HT1080 (cell line): ENCODE measurements around the gene CCDC158. TPM values are rescaled to one million over a fixed set of nuclear protein-coding genes. Genes with fewer than 3 reads are reported as not detected.
"Not testable (repeated sequence)": the region's sequence is repeated elsewhere in the genome, so short reads cannot be mapped to it uniquely, and the experiment has no call there.

Source experiments
- DNase-seq: peaks from one replicate; pipeline ENCODE4 v3.0.0-alpha.2; 2015; ENCODE audit warnings: low read depth
- total RNA-seq: library from RNA; depleted of rRNA; stranded (reverse); fragments of >200 nt; shearing (Covaris generic); gene quantifications from 2 replicates; pipeline ENCODE4 v1.2.3, GENCODE V29; 2014

Gene CCDC158
- total RNA-seq, 1 experiment from 2014 or later, result not detected

- DNase-seq, result no peak
Measured at GRCh38 chr4:76282941-76283689, 137.8 kb downstream of the CCDC158 start.

DNA sequence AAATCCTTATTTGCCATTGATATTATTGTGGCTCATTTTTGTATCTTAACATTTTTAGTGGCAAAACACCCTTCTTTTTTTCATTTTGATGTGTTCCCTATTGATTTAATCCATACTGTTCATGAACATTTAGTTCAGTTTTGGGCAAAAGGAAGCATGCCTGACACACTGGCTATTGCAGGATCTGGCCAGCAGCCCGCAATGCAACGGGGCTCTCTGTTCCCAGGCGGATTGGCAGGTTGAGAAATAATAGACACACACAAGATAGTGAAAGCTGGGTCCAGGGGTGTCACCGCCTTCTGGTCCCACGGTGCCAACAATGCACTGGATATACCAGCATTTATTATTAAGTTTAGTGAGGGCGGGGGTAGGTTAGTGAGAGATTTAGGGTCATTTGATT, 139.3 kb downstream of the CCDC158 start:
- DNase-seq, result not testable (repeated sequence)

DNA sequence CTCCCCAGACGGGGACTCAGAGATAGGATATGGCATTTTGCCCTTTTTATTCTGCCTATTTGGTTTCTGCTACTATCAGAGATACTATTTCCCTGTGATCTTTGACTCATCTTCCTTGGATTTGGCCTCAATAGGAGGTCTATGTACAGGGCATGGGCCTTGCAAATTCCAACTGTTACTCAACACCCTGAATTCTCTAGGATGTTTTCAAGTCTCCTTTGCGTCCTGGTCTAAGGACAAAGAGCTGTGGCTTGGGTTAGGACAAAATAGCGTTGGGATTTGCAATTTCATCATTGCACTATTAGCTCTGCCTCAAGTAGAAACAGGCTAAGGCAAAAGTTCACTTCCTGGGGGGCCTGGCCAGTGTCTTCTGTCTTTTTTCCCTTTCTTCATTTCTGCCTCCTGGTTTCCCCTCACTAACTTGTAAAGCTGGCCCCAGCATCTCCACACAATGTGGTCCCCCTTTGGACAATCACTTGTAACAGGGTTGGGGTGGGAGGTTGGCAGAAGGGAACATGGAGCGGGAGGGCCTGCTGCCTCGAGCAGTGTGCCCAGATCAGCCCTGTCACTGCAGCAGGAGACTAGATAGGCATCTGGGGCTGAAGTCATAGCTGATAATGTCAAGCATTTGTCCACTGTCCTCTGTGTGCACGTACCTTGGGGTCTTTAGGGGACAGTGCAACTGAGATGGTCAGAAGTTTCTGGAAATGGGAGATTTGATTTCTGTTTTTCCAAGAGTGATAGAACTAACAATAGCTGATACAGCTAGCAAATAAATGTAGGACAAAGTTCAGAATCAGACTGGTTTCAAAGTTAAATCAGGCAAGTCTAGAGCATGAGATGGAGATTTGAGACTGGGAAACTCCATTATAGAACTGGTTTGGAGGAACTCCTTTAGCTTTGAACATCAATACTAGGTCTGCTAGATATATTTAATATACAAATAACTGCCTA, 140.2 kb downstream of the CCDC158 start:
- no peak for DNase-seq

GRCh38 chr4:76279462-76279861, 141.5 kb downstream of the CCDC158 start:
- DNase-seq, result no peak

- DNase-seq, result no peak
Measured at GRCh38 chr4:76278583-76278982, 142.4 kb downstream of the CCDC158 start.

GRCh38 chr4:76277667-76278066, 143.3 kb downstream of the CCDC158 start:
- no peak for DNase-seq

DNA sequence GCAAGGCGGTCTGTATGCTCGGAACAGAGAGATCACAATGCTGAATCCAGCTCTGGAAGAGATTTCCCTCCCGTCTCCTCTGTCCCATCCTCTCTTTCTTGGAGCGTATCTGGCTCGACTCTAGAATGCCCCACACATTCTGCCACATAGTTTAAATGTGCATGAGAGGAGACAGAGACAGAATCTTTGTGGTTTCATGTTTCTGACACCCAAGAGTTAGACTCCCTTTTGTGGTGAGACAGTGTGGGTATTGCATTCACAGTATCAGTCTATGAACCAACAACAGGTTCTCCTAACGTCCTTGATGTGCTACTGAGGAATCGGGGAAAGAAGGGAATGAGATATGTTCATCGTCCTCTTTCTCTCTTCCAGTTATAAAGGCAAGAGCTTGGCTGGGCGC, 144.1 kb downstream of the CCDC158 start:
- no peak for DNase-seq

DNA sequence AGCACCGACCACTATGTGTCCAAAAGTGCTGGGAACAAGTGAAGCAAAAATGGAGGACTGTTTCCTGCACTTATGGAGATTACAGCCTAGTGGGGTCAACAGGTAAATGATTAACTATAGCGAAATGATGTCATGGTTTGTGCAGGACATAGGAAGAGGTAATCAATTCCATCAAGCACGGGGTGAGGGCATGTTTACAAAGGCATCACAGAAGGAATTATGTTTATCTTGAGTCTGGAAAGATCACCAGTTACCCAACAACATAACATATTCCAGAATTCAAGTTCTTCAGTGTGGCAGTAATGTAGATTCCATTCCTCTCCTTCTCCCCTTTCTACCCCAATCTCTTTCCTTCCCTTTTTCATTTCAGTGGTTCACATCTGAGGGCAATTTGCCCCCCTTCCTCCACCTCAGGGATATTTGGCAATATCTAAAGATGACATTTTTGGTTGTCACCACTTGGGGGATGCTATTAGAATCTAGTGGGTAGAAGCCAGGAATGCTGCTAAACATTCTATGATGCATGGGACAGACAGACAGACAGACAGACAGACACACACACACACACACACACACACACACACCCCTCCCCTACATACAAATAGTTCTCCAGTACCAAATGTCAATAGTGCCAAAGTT, 145.3 kb downstream of the CCDC158 start:
- no peak for DNase-seq

DNA sequence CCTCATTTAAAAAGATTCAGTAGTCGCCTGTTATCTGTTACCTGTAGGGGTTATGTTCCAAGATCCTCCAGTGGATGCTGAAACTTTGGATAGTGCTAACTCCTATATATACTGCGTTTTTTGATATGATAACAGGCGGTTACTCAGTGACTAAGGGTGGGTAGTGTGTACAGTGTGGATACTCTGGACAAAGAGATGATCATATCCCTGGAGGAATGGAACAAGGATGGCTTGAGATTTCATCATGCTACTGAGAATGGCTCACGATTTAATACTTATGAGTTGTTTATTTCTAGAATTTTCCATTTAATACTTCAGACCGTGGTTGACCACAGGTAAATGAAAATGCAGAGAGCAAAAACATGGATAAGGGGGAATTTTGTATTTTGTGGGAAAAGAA, 147.9 kb downstream of the CCDC158 start:
- DNase-seq, result no peak

DNA sequence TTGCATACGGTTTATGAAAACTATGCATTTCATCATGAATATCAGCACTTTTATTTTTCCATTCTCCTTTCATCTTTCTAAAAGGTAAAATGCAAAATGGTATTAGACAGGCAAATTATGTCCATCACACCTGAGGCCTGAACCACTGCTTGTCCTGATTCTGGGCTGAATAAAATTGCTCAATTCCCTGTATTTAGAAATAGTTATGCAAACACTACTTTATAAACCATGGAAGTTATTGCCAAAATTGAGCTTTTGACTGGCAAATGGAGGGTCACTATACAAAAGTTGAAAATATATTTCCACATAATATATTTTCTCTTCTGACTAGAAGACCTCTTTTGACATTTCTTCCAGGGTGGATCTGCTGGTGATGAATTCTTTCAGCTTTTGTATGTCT, 148.4 kb downstream of the CCDC158 start:
- DNase-seq, result no peak

DNA sequence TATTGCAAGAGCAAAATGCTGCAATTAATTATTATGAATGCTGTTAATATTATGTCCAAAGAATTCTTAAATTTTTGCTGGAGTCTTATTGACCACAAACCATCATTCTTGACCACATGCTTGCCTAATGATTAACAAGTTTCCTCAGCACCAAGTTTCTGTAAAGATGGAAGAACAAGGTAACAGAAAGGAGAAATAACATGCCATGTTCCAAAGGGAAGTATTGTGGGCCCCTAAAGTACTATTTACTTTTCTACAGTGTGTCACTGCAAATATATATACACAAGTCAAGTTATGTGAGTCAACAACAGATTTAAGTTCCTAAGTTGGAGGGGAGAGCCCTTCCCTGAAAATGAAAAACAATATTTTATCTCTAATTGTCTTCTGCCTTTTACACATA, 148.9 kb downstream of the CCDC158 start:
- DNase-seq, result no peak

GRCh38 chr4:76271248-76271647, 149.7 kb downstream of the CCDC158 start:
- no peak for DNase-seq

GRCh38 chr4:76270244-76271175, 150.4 kb downstream of the CCDC158 start:
- no peak for DNase-seq

DNA sequence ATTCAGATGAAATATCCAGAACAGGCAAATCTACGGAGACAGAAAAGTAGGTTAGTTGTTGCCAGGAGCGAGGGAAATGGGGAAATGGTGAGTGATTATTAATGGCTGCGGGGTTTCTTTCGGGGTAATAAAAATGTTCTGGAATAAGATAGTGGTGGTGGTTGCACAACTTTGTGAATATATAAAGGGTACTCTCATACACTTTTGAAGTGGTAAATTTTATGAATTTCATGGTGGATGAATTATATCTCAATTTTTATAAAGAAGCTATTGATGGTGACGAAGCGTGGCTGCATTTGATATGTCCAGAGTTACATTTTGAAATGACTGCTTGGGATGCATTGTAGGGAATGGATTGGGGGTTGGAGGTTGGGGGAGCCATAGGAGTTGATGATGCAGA, 153.1 kb downstream of the CCDC158 start:
- DNase-seq, result no peak

GRCh38 chr4:76266627-76267026, 154.3 kb downstream of the CCDC158 start:
- DNase-seq, result no peak

GRCh38 chr4:76265631-76266218, 155.2 kb downstream of the CCDC158 start:
- no peak for DNase-seq
